Fibroblast of skin of scalp (primary cell): ENCODE data around the gene CPVL.

Experiments used
- DNase-seq: peaks from one replicate; pipeline ENCODE4 v3.0.0-alpha.2; 2013

Gene CPVL

DNA sequence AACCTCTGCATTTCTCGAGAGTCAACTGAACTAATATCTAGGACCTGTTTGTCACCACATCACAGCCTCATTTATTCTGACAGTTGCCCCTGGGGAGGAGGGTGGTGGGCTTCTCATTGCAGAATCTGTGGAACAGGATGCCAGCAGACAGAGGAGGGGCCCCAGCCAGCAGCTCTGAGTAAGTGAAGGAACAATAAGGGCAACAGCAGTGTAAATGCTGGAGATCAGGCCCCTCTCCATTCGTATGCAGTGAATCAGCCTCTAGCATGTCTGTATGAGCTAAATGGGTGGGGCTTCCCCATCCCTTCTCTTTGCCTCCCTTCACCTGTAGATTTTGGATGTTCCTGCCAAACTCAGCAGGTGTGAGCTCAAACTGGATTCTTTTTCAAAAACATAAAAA, 7.7 kb upstream of the CPVL start:
- DNase-seq = no peak

DNA sequence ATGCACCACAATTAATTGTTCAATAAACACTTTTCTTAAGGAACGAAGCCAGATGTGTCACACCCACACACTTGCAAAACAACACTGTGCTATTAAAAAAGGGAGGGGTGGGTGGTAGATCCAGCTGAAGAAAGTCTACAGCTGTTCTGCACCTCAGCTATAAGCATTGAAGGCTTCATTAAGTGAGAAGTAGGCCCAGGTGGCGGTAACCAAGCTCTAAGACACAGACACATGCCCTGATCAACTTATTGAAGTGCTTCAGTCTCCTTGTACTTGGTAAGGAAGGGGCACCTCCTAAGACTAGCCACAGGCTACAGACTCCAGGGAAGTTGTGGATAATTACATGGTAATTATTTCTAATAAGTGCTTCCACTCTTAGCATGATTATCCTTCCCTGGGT, 4.5 kb upstream of the CPVL start:
- DNase-seq = no peak

DNA sequence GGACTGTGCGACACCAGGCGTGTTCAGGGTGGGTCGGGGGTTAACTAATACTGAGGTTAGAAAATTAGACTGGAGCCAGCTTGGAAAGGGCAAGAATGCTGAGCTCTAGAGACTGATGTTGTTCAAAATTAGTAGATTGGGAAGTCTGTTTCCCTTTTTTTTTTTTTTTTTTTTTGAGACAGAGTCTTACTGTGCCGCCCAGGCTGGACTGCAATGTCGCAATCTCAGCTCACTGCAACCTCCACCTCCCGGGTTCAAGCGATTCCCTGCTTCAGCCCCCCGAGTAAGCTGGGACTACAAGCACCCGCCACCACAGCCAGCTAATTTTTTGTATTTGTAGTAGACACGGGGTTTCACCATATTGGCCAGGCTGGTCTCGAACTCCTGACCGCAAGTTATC, 2.7 kb upstream of the CPVL start:
- no peak for DNase-seq

DNA sequence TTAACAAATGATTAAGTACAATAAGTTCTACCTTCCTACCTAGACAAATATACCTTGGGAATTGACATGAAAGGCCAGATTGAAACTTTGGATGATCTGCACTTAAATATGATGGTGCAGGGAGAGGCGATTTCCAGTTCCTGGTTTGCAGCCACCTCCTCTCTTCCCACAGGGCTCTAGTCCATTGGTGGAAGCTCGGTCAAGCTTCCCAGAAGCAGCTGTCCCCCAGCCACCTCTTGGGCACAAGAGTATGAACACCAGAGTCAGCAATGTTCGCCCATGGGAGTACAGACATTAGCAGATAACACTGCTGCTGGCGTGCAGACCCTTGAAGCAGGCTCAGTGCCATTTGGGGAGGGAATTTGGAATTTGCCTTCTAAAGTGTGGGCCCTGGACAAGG, 1.5 kb upstream of the CPVL start:
- no peak for DNase-seq

DNA sequence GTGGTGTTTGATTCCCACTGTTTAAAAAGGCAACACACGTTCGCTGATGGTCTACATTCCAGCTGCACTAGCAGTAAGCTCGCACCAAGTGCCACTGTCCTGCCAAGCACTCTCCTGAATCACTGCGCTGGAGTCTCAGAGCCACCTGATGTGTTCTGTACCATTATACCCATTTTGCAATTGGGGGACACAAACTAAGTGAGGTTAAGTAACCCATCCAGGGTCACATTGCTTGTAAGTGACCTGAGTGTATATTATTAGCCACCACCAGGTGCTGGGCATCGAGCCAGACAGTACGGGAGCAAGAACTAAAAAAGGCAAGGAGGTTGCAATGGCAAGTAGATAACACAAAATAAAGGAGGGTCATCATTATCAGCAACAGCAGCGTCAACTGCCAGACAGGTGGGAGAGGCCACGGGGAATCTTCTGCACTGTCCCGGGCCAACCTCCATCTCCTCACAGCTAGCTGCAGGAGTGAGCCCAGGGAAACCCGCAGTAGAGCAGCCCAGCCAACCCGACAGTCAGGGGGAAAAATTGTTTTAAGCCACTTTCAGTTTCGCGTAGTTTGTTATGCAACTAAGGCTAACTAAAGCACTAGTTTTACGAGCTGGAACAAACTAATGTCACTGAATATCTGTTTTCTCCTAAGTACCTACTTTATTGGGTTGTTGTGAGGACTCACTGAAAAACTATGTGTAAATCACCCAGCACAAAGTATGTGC, 712 bp upstream of the CPVL start:
- no peak for DNase-seq

DNA sequence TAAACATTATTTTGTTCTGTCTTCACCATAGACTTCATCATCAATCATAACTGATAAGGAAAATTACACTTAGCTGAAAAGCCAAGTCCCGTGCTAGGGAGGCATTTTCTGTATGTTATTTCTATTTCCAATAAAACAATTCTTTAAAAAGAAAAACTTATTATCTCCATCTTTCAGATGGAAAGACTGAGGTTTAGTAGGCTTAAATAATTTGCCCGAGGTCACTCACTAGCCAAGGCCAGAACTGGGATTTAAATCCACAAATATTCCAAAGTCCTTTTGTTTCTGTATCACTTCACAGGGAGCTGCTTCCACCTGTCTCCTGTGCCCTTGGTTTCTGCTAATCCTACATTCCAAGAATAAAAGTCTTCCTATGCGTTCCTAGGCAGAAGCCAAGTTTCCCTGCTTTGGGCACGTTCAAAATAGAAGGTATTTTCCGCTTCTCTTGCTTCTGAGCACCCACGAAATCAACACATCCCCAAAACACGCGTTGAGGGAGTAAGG, 732 bp downstream of the CPVL start:
- DNase-seq = no peak

DNA sequence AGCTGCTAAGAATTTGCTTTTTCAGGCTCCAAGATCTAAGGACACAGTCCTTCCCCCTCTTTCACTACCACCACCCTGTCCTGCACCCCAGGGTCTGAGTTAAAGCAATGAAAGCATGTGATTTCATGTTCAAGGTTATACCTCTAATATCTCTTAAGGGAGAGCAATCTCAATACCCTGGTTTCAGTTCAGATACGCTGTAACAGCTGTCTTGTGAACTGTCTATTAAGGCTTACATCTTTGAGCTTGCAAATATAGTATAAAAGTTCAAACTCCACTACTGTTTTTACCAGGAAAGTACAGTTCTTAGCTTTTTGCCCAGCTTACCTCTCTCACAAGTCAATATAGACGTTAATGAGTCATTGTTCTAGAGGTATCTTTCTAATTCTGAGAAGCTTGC, 2.6 kb downstream of the CPVL start:
- no peak for DNase-seq

DNA sequence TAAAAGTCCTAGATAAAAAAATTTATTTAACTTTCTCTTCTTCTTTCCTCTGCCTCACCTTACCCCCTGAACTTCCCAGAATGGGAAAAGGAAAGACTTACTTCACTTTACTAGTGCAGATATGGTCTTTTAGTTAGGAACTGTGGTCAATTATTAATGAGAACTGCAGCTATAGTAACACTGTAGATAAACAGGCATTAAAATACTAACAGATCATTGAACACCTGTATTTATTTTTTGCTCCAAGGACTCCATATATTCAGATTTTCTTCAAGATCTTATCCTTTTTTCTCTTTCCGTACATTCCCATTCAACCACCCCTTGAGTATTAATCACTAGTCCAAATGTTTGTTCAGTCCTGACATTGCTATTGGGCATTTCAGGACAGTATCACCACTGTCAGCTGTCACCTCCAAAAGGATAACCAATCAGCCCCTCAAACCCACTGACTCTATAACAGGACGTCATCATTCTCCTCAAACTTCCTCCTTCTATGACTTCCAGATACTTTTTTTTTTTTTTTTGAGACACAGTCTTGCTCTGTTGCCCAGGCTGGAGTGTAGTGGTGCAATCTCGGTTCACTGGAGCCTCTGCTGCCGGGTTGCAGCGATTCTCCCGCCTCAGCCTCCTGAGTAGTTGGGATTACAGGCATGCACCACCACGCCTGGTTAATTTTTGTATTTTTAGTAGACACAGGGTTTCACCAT, 4.2 kb downstream of the CPVL start:
- DNase-seq = no peak

DNA sequence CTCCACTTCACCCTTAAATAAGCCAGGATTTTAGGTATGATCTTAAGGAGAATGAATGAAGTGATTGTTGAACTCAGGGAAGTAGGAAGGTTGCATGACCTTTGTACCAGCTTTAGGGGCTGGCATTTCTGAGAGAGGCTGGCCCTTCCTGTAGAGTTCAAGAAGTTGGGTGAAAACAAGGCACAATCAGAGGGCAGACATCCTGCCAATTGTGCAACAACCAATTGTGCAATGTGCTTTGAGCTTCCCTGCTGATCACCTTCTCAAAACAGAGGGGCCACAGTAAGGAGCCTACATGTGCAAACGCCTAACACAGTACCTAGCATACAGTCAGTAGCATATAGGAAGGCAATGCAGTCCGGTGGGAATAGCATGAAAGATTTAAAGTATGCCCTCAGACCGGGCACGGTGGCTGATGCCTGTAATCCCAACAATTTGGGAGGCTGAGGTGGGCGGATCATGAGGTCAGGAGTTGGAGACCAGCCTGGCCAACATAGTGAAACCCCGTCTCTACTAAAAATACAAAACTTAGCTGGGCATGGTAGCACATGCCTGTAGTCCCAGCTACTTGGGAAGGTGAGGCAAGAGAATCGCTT, 5.4 kb downstream of the CPVL start:
- no peak for DNase-seq

DNA sequence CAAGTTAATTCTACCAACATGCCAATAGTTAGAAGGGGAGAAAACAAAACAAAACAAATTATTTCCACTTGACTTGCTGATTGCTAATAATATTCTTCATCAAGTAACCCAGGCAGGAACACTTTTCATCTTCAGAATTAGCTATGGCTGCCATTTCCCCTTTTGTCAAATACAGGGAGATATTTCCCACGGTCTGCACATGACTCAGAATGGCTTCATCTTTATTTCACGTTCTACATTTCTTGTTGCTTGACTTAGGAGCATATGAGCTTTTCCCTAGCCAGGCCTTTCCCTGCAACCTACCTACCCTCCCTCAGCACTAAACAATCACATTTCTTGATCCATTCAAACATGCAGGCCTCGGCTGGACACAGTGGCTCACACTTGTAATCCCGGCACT, 6.5 kb downstream of the CPVL start:
- peak; percentile 22 for DNase-seq

DNA sequence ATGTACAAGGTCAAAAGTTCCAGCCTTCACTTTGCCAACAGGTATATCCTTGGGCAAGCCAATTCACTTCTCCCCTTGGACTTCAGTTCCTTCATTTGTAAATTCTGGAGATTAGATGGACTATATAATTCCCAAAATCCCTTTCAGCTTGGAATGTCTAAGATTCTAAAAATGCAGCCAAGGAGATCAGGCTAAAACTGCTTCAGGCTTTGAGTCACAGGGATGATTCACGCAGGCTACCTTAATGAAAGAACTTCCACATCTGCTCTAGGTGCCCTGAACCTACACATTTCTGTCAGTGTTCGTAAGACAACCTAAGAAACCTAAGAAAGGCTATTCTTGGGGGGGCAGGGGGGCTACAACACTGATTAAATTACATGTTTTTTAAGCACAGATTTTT, 7.1 kb downstream of the CPVL start:
- DNase-seq = peak; percentile 36

DNA sequence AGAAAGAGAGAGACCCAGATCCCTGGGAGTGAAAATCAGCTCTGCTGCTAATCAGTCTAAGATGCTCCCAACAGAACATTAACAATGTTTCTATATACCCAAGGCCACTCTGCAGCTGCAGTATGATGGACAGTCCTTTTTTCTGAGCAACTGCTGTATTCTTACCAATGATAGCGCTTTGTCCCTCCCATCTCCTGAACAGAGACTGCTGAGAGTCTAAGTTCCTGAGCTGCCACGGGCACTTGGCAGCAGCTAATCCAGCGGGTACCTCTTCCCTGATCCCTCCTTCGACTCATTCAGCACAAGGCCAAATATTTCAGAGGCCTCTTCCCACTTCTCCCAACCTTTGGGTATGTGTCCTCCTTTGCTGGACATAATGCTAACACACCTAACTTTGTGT, 7.7 kb downstream of the CPVL start:
- DNase-seq = no peak

DNA sequence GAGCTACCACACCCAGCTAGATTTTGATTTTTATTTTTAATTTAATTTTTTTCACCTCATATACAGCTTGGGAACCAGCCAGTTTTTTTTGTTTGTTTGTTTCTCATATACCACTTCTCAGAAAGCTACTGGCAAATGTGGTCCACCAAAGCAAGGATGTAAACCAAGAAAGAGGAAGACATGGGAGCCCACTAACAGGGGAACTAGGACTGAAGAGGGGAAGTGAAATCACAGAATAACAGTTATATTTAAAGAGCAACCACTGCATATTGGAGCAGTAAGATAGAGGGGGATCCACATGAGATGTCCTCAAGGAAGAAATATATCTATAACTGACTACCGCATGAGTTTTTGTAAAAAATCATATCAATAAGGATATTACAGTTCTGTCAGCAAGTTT, 10.5 kb downstream of the CPVL start:
- no peak for DNase-seq

DNA sequence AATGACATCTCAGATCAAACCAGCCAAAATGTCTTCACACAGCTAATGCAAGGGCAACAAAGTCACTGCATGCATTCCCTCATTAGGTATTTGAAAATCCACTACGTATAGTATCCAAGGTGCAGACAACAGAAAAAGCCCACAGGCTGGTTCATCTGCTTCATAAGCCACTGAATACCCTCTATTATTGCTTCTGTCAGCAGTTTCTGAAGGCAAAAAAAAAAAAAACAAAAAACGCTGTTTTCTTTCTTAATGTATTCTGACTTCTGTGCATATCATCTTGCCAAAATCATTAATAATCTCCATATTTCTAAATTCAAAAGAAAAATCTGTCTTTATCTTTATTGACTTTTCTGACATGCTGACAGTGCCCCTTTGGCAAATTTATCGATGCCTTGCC, 13.4 kb downstream of the CPVL start:
- DNase-seq = no peak

DNA sequence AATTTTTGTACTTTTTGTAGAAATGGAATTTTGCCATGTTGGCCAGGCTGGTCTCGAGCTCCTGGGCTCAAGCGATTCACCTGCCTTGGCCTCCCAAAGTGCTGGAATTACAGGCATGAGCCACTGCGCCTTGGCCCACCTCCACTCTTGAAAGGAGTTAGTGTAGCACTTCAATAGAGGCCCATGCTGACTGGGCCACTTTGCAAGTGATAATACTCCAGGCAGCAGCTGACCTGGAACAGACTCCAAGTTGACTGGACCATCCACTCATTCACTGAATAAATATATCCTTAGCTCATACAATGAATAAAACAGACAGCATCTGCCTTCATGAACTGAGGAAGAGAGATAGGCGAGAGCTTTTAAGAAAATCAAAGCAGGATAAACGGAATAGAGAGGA, 14.7 kb downstream of the CPVL start:
- DNase-seq = no peak

DNA sequence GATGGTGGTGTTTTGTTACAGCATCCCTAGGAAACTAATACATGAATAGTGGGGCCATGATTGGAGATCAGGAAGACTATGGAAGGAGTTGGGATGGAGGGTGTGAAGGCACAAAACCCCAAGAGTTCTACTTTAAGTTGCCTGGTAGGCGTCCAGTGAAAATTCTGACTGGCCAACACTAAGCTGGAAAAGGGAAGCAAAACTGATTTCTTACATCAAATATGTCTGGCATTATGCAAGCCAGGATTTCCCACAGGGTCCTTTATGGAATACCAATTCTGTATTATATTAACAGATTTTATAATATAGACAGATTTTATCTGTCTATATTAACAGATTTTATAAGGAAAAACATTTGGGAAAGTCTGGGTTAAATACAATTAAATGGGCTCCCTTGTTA, 16.2 kb downstream of the CPVL start:
- no peak for DNase-seq

DNA sequence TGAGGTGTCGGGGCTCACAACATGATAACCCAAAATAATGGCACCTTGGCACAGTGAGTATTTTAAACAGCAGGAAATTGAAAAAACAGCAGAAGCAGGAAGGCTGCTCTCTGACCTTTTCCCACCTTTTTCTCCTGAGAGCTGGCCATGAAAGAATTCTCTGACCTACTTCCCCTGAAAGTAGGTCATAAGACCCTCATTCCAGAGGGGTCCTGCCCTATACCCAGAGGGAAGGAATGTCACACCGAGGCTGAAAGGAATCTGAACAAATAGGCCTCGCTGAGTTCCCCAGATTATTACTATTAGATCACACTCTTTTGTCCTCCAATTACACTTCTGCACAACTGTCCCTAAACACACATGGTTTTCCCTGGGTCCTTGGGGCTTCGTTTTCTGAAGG, 18.8 kb downstream of the CPVL start:
- DNase-seq = no peak

DNA sequence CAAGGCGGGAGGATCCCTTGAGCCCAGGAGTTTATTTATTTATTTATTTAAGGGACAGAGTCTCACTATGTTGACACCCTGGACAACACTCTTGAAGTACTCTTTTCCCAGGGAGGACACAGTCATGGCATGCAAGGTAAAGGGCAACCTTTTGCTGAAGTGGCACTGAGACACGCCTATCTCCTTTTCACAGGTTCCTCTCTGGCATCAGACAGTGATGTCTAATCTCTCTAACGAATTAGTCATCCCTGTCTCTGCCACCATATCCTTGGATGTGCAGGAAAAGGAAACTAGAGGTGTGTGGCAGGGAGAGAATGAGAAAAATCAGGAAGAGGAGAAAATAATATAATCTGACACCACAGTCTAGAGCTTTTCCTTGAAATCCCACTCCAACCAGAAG, 19.5 kb downstream of the CPVL start:
- DNase-seq = no peak

DNA sequence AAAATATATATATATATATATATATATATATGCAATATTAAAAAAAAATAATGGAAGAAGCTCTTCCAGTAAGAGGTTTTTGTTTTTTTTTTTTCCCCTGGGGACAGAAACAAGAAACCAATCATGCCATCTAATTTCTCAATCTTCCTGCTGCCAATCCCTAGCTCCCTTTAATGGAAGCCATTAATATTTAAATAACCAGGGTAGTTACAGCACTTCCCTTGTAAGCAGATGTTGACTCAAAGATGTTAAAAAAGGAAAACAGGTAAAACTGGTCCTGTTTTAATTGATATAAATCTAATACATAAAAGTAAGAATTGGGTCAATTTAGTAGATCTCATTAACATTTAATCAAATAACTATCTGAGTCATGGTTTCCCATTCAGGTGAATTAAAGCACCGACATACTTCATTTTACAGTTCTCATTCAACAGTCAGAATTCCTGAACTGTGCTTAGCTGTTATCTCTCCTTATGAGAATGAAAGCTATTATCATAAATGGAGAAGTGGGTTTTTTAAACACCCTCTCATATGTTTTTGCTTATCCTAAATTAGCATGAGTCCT, 22.6 kb downstream of the CPVL start:
- DNase-seq = no peak

DNA sequence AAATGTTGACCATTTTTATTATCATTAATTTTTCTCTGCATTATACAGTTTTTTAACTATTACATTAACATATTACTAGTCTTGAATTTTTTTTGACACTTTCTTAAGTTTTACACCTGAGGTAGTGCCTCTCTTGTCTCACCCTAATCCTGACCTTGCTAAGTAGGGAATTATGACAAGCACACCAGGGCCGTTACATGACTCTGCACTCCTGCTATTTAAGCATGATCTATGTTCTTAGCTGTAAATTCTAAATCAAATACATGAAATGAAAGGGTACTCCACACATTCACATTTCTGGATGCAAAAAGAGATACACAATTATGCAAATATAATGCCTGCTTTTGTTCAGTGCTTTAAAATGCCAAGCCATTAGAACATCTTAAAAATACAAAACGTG, 23.6 kb downstream of the CPVL start:
- no peak for DNase-seq

DNA sequence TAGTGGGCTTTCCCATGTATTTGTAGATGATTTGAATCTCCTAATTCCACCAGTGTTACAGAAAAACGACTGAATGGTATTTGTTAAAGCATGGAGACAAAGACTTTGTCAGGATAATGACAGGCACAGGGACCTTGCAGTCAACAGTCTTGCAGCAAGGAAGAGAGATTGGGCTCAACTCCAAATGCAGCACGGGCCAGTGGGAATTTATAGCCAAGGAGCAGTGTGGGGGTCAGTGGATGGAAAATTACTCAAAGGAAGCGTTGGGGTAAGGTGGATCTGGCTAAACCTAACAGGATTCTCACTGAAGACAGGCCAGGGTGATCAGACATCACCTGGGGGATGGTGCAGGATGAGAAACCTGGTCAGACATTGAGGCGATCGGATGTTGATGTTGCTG, 24.3 kb downstream of the CPVL start:
- DNase-seq = no peak

DNA sequence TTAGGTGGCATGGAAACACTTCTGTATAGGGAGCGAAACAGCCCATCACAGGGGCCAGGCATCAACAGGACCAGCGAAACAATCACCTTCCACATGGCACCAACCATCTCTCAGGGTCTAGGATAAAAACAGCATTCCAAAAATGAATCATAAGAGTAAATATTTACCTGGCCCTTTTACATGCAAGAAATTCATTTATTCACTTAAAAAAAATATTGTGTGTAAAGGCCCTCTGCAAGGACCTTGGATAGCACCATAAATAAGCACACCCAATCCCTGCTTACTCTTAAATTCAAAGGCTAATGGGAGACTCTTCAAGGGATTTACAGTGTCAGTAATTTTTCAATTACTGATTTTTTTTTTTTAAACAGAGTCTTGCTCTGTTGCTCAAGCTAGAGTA, 25.4 kb downstream of the CPVL start:
- no peak for DNase-seq

DNA sequence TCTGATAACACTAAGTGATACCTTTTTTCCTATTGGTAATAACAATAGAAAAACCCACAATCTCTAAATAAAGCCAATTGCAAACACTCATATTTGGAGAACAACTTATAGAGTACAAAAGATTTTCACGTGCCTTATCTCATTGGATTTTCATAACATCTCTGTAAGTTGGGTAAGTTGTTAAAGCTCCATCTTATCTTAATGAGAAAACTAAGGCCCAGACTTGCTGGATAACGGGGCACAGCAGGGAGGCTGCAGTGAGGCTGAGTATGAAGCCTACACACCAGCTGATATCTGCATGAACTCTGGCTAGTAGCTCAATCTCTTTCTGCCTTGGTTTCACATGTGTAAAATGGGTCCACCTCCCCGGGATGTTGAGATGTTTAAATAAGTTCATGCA, 26.8 kb downstream of the CPVL start:
- no peak for DNase-seq
